Raji (cell line): ENCODE data around the gene GMDS.

Experiments
- POLR2A ChIP-seq: IDR thresholded peaks from 2 replicates; pipeline ENCODE4 v1.6.1; 2011; ENCODE audit warnings: low read depth, low read length, control low read depth; ENCODE audit not compliant: insufficient read depth

The GMDS gene

GRCh38 chr6:1764397-1764987, 480.9 kb downstream of the GMDS start:
- no peak for TF ChIP-seq POLR2A

- no peak for TF ChIP-seq POLR2A
Observed at GRCh38 chr6:1763404-1763803, 482.0 kb downstream of the GMDS start.

GRCh38 chr6:1762203-1762602, 483.2 kb downstream of the GMDS start:
- no peak for TF ChIP-seq POLR2A

GRCh38 chr6:1761477-1761877, 483.9 kb downstream of the GMDS start:
- no peak for TF ChIP-seq POLR2A

- TF ChIP-seq POLR2A, result no peak
Observed at GRCh38 chr6:1760876-1761275, 484.5 kb downstream of the GMDS start.

GRCh38 chr6:1759870-1760269, 485.5 kb downstream of the GMDS start:
- TF ChIP-seq POLR2A, result no peak

- no peak for TF ChIP-seq POLR2A
Observed at GRCh38 chr6:1758076-1758679, 487.2 kb downstream of the GMDS start.

- TF ChIP-seq POLR2A, result no peak
Observed at GRCh38 chr6:1757131-1757530, 488.3 kb downstream of the GMDS start.

GRCh38 chr6:1756472-1757129, 488.8 kb downstream of the GMDS start:
- no peak for TF ChIP-seq POLR2A

- no peak for TF ChIP-seq POLR2A
Observed at GRCh38 chr6:1749041-1749440, 496.4 kb downstream of the GMDS start.

- TF ChIP-seq POLR2A, result no peak
Observed at GRCh38 chr6:1747531-1747930, 497.9 kb downstream of the GMDS start.

GRCh38 chr6:1747003-1747402, 498.4 kb downstream of the GMDS start:
- no peak for TF ChIP-seq POLR2A

GRCh38 chr6:1745814-1746213, 499.6 kb downstream of the GMDS start:
- TF ChIP-seq POLR2A, result no peak

GRCh38 chr6:1744543-1744942, 500.9 kb downstream of the GMDS start:
- TF ChIP-seq POLR2A, result no peak

- TF ChIP-seq POLR2A, result no peak
Observed at GRCh38 chr6:1739680-1740079, 505.7 kb downstream of the GMDS start.

- TF ChIP-seq POLR2A, result no peak
Observed at GRCh38 chr6:1739220-1739619, 506.2 kb downstream of the GMDS start.
